GM18868 (cell line): ENCODE data around the gene FEM1A.
"Not testable (repeated sequence)": the region's sequence is repeated elsewhere in the genome, so short reads cannot be mapped to it uniquely, and the experiment has no call there.

ENCODE experiments used
- ATAC-seq: cut with Tn5 transposase; IDR thresholded peaks from one replicate; pipeline ENCODE4 v1.9.1; 2021; ENCODE audit warnings: mild to moderate bottlenecking, moderate library complexity; ENCODE audit not compliant: unreplicated experiment

Gene FEM1A

DNA sequence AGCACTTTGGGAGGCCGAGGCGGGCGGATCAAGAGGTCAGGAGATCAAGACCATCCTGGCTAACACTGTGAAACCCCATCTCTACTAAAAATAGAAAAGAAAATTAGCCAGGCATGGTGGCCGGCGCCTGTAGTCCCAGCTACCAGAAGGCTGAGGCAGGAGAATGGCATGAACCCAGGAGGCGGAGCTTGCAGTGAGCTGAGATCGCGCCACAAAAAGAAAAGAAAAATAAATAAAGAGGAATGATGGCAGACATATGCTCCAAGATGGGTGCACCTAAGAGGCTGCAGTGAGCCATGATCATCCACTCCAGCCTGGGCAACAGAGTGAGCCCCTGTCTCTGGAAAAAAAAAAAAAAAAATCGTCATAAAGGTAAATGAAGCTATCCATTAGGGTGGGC, 54.4 kb downstream of the FEM1A start:
- not testable (repeated sequence) for ATAC-seq

DNA sequence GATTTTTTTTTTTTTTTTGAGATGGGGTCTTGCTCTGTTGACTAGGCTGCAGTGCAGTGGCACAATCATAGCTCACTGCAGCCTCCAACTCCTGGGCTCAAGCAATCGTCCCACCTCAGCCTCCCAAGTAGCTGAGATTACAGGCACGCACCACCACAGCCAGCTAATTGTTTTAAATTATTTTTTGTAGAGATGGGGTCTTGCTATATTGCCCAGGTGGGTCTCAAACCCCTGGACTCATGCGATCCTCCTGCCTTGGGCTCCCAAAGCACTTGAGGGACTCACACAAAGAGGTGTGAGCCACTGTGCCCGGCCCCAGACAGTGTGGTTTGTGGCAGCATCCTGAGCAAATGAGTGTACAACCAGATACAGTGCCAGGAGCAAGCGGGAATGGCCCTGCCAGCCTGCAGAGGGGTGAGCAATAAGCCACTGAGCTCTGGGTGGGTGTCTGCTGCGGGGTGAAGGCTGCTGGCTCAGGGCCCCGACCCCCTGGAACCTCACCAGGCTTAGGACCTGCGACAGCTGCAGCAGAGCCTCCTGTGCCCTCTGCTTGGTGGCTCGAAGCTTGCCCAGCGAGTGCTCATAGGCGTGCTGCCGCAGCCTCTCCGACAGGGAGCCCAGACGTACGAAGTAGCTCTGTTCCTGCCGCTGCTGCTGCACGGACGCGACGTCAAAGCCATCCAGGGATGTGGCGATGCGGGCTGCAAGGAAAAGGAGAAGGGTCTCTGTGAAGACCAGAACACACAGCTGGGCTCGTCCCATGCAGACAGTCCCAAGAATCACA, 55.8 kb downstream of the FEM1A start:
- ATAC-seq = no peak

GRCh38 chr19:4849019-4849418, 57.5 kb downstream of the FEM1A start:
- no peak for ATAC-seq
